Measurements from ENCODE around the gene COL17A1.

Gene COL17A1

DNA sequence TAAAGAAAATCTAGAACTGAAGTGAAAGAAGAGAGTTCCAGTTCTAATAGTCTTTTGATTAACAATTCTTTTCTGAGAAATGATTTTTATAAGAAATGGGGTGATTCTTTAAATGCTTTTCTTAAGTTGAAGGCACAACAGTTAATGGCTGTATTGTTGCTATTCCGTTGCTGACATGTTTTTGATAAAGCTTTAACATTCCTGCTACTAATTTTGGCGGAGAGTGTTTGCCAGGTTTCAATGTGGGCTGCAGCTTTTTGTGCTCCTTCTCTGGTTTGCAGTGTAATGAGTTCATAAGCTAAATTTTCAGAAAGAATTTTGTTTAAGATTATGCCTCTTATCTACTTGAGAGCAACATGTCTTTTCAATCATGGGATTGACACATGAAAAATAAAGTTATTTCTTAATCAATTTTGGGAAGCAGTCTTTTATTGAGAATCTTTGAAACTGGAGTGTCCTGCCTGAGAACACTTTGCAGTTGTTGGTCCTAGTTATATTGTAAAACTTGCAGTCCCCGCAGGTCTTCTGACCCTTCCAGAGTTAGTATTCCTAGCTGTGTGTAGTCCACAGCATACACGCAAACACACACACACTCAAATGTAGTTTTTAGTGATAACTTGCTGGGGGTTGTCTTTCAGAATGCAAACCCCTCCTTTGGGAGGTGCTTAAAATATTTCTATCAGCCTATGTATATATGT, 56.7 kb downstream of the COL17A1 start:
- TF ChIP-seq POLR2AphosphoS5 (IDR thresholded peaks at IDR 0.05; ENCODE audit: low read depth, low read length) = no peak

DNA sequence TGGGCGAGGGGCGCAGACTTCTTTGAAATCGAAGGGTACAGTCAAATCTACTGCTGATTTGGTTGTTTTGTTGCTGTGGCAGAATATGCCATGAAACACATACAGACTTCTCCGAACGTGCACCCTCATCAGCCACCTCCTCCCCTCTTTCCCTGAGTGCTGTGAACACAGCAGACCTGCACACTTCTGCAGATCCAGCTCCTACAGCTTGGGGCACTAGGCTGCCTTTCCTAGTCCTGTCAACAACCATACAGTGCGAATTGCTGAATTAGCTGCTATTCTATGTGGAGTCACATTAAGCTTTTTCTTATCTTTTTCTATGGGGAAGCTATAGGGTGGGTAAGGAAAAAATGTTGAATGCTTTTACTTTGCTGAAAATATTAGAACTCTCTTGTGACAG, 57.5 kb downstream of the COL17A1 start:
- no peak for TF ChIP-seq POLR2AphosphoS5 (IDR thresholded peaks at IDR 0.05; ENCODE audit: low read depth, low read length)
- TF ChIP-seq SIN3A (IDR thresholded peaks at IDR 0.05; ENCODE audit: borderline replicate concordance, insufficient read depth, low read length) = no peak
- TF ChIP-seq FOXP2 (optimal IDR thresholded peaks at IDR 0.05; ENCODE audit: borderline replicate concordance, extremely low read depth, extremely low read length, insufficient read depth) = no peak
- TF ChIP-seq TAF1 (IDR thresholded peaks at IDR 0.05; ENCODE audit: borderline replicate concordance, insufficient read depth, low read length) = no peak
- TF ChIP-seq, protein P1, sequence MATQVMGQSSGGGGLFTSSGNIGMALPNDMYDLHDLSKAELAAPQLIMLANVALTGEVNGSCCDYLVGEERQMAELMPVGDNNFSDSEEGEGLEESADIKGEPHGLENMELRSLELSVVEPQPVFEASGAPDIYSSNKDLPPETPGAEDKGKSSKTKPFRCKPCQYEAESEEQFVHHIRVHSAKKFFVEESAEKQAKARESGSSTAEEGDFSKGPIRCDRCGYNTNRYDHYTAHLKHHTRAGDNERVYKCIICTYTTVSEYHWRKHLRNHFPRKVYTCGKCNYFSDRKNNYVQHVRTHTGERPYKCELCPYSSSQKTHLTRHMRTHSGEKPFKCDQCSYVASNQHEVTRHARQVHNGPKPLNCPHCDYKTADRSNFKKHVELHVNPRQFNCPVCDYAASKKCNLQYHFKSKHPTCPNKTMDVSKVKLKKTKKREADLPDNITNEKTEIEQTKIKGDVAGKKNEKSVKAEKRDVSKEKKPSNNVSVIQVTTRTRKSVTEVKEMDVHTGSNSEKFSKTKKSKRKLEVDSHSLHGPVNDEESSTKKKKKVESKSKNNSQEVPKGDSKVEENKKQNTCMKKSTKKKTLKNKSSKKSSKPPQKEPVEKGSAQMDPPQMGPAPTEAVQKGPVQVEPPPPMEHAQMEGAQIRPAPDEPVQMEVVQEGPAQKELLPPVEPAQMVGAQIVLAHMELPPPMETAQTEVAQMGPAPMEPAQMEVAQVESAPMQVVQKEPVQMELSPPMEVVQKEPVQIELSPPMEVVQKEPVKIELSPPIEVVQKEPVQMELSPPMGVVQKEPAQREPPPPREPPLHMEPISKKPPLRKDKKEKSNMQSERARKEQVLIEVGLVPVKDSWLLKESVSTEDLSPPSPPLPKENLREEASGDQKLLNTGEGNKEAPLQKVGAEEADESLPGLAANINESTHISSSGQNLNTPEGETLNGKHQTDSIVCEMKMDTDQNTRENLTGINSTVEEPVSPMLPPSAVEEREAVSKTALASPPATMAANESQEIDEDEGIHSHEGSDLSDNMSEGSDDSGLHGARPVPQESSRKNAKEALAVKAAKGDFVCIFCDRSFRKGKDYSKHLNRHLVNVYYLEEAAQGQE (IDR thresholded peaks at IDR 0.05; ENCODE audit: insufficient read depth in 1 of 2, low read depth in 2 of 2, low read length in 2 of 2) = no peak

DNA sequence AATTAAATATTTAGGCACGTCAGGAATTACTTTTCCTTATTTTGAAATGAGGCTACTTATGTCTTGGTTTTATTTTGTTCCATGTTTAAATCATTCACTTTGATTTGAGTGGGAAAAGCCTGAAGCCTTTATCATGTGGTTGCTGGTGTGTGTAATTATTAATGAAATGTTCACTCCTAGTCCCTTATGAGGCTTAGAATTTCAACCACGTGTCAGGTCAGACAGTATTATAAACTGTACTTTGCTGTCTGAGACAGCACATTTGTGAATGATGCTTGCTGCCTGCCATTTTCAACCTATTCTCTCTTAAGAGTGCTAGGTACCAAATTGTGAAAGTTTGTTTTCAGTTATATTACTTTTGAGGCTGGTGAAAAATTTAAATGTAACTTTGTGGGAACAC, 58.9 kb downstream of the COL17A1 start:
- TF ChIP-seq, protein P1 (IDR thresholded peaks at IDR 0.05; ENCODE audit: insufficient read depth in 1 of 2, low read depth in 2 of 2, low read length in 2 of 2) = no peak
- TF ChIP-seq POLR2AphosphoS5 (IDR thresholded peaks at IDR 0.05; ENCODE audit: low read depth, low read length) (no peak), FOXP2 (optimal IDR thresholded peaks at IDR 0.05; ENCODE audit: borderline replicate concordance, extremely low read depth, extremely low read length, insufficient read depth) (no peak), TAF1 (IDR thresholded peaks at IDR 0.05; ENCODE audit: borderline replicate concordance, insufficient read depth, low read length) (no peak), SIN3A (IDR thresholded peaks at IDR 0.05; ENCODE audit: borderline replicate concordance, insufficient read depth, low read length) (no peak)

DNA sequence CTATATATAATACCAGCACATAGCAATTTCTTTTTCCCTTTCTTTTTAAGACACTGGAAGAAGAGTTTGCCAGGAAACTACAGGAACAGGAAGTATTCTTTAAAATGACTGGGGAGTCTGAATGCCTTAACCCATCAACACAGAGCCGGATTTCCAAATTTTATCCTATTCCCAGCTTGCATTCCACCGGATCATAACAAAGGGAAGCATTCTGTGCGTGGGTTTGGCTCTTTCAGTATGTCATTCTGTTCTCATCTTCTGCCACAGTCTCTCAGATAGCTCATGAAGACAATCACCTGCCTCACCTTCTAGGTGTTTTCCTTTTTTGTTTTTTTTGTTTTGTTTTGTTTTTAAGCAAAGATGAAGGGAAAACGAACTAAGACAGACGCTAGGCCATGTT, 60.2 kb downstream of the COL17A1 start:
- TF ChIP-seq FOXP2 (optimal IDR thresholded peaks at IDR 0.05; ENCODE audit: borderline replicate concordance, extremely low read depth, extremely low read length, insufficient read depth) = no peak
- no peak for TF ChIP-seq TAF1 (IDR thresholded peaks at IDR 0.05; ENCODE audit: borderline replicate concordance, insufficient read depth, low read length)
- no peak for TF ChIP-seq SIN3A (IDR thresholded peaks at IDR 0.05; ENCODE audit: borderline replicate concordance, insufficient read depth, low read length)
- TF ChIP-seq POLR2AphosphoS5 (IDR thresholded peaks at IDR 0.05; ENCODE audit: low read depth, low read length) = no peak
- TF ChIP-seq, protein P1 (IDR thresholded peaks at IDR 0.05; ENCODE audit: insufficient read depth in 1 of 2, low read depth in 2 of 2, low read length in 2 of 2) = no peak

DNA sequence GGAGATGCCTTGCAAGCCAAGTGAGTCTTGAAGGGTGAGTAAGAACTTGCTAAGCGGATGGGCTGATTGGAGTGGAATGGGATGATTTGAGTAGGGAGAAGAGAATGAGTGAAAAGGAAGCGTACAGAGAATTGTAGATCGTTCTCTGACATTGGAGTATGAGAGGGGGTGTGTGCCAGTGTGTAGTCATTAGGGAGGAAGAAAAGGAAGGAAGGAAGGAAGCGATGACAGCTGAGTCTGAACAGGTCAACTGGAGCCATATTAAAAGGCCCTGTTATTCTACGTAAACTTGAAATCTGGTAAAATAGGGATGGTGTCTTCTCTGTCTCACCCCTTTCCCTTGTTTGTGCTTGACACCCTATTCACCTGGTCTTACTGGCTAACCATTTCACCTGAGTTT, 63.7 kb downstream of the COL17A1 start:
- TF ChIP-seq SIN3A (IDR thresholded peaks at IDR 0.05; ENCODE audit: borderline replicate concordance, insufficient read depth, low read length) (no peak), TAF1 (IDR thresholded peaks at IDR 0.05; ENCODE audit: borderline replicate concordance, insufficient read depth, low read length) (no peak), FOXP2 (optimal IDR thresholded peaks at IDR 0.05; ENCODE audit: borderline replicate concordance, extremely low read depth, extremely low read length, insufficient read depth) (no peak), POLR2AphosphoS5 (IDR thresholded peaks at IDR 0.05; ENCODE audit: low read depth, low read length) (no peak)

DNA sequence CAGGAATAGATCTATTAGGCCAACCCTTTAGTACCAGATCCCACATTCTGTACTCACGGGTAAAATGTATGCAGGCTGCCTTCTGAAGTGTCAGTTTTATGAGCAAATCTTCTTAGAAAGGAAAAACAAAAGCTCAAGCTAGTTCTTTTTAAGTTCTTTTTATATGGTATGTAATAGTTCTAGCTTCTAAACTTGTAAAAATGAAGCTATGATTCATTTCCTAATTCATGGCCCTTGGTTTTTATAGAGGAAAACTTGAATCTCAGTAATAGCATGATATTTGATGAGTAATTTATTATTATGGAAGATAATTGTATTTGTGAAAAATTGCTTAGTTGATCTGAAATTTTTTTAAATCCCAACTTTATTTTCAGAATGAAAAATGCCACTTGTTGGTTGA, 64.4 kb downstream of the COL17A1 start:
- TF ChIP-seq TAF1 (IDR thresholded peaks at IDR 0.05; ENCODE audit: borderline replicate concordance, insufficient read depth, low read length) = no peak
- no peak for TF ChIP-seq SIN3A (IDR thresholded peaks at IDR 0.05; ENCODE audit: borderline replicate concordance, insufficient read depth, low read length)
- TF ChIP-seq POLR2AphosphoS5 (IDR thresholded peaks at IDR 0.05; ENCODE audit: low read depth, low read length) = no peak
- TF ChIP-seq, protein P1 (IDR thresholded peaks at IDR 0.05; ENCODE audit: insufficient read depth in 1 of 2, low read depth in 2 of 2, low read length in 2 of 2) = no peak
- TF ChIP-seq FOXP2 (optimal IDR thresholded peaks at IDR 0.05; ENCODE audit: borderline replicate concordance, extremely low read depth, extremely low read length, insufficient read depth) = no peak

Measured in PFSK-1 (cell line).